HepG2 (cell line): Measurements from ENCODE around the gene MAPK11. TPM values are rescaled to one million over a fixed set of nuclear protein-coding genes. Genes with fewer than 3 reads are reported as not detected.

Experiments used
- AHDC1 ChIP-seq: sonication (generic); formaldehyde crosslinking; IDR thresholded peaks from 2 replicates; pipeline ENCODE4 v1.5.1; 2020; ENCODE audit warnings: mild to moderate bottlenecking, missing genetic modification reagents, borderline replicate concordance
- CEBPG ChIP-seq: IDR thresholded peaks from 2 replicates; pipeline ENCODE4 v1.6.1; 2016
- GATAD1 ChIP-seq: IDR thresholded peaks from 2 replicates; pipeline ENCODE4 v1.6.1; 2016; ENCODE audit warnings: missing genetic modification reagents, missing compliant biosample characterization
- JDP2 ChIP-seq: sonication (generic); formaldehyde crosslinking; IDR thresholded peaks from 2 replicates; pipeline ENCODE4 v1.8.1; 2022; ENCODE audit warnings: missing genetic modification reagents, borderline replicate concordance
- KLF16 ChIP-seq, 2 experiments: sonication (generic) in 1 of 2; formaldehyde crosslinking in 1 of 2; IDR thresholded peaks; 2 replicates each; pipeline versions ENCODE4 v1.6.1 to v1.8.0; 2016 to 2023; ENCODE audit warnings: missing genetic modification reagents in 2 of 2, missing compliant biosample characterization in 1 of 2
- LRRFIP1 ChIP-seq: sonication (generic); formaldehyde crosslinking; conservative IDR thresholded peaks from 2 replicates; pipeline ENCODE4 v1.4.0; 2020; ENCODE audit warnings: missing genetic modification reagents
- MTA1 ChIP-seq: sonication (generic); formaldehyde crosslinking; IDR thresholded peaks from 2 replicates; pipeline ENCODE4 v1.4.0; 2020; ENCODE audit warnings: missing genetic modification reagents, mild to moderate bottlenecking, borderline replicate concordance
- NFIC ChIP-seq: IDR thresholded peaks from 2 replicates; pipeline ENCODE4 v1.6.1; 2012; ENCODE audit warnings: mild to moderate bottlenecking, low read length, inconsistent platforms
- ONECUT2 ChIP-seq: sonication (generic); formaldehyde crosslinking; IDR thresholded peaks from 2 replicates; pipeline ENCODE4 v1.4.0; 2020; ENCODE audit warnings: missing genetic modification reagents
- RFXANK ChIP-seq: IDR thresholded peaks from 2 replicates; pipeline ENCODE4 v1.6.1; 2016
- SKIL ChIP-seq: sonication (generic); formaldehyde crosslinking; IDR thresholded peaks from 2 replicates; pipeline ENCODE4 v1.8.0; 2022; ENCODE audit warnings: missing genetic modification reagents, mild to moderate bottlenecking, moderate library complexity, borderline replicate concordance
- TFDP2 ChIP-seq: sonication (generic); formaldehyde crosslinking; IDR thresholded peaks from 2 replicates; pipeline ENCODE4 v1.4.0; 2020; ENCODE audit warnings: missing genetic modification reagents
- THRA ChIP-seq: sonication (generic); formaldehyde crosslinking; IDR thresholded peaks from 2 replicates; pipeline ENCODE4 v1.4.0; 2020; ENCODE audit warnings: missing genetic modification reagents, borderline replicate concordance
- ZBTB3 ChIP-seq: sonication (generic); formaldehyde crosslinking; IDR thresholded peaks from 2 replicates; pipeline ENCODE4 v1.4.0; 2020; ENCODE audit warnings: low read depth, mild to moderate bottlenecking, moderate library complexity, missing genetic modification reagents, borderline replicate concordance
- ZNF549 ChIP-seq: sonication (generic); formaldehyde crosslinking; IDR thresholded peaks from 2 replicates; pipeline ENCODE4 v1.5.0; 2020; ENCODE audit warnings: missing genetic modification reagents
- polyA plus RNA-seq, 8 experiments: library from polyadenylated mRNA; depleted of rRNA in 3 of 8; stranded (reverse) in 7 of 8; unstranded in 1 of 8; fragments of >200 nt; fragmentation: Illumina TruSeq in 4 of 8; extraction: Trizol in 4 of 8; gene quantifications; 2 replicates each; pipeline versions ENCODE4 v1.2.1 to v1.2.3, GENCODE V29; 2011 to 2016; ENCODE audit warnings: low read depth in 4 of 8, missing spikeins in 1 of 8, mixed read lengths in 1 of 8; ENCODE audit not compliant: insufficient read depth in 1 of 8
- total RNA-seq, 5 experiments: library from RNA; depleted of rRNA; stranded (reverse); fragments of >200 nt; fragmentation: Illumina TruSeq; extraction: Trizol; gene quantifications; 2 replicates each; pipeline ENCODE4 v1.2.3, GENCODE V29; 2016; ENCODE audit warnings: low read depth in 1 of 5

The MAPK11 gene
- total and polyA plus RNA-seq, 2 of the 13 experiments (the other 11 are each of a cell fraction or from before 2014, with no cell fraction given), result 0.15 to 0.17 TPM

GRCh38 chr22:50244420-50245213 lies 25.6 kb downstream of the MAPK11 start, which contains the start of gene TUBGCP6 (continued):
- 0 out of 2 replicates have a peak, but pooled peaks have one; percentile 47 for TF ChIP-seq RFXANK (CRISPR knock-in tag)
- peak in 1 of 2 experiments; percentile 95; a peak in 2 of 4 replicates for TF ChIP-seq KLF16 (CRISPR knock-in tag; IDR thresholded peaks at IDR 0.05)
- TF ChIP-seq NFIC, result no peak
- 0 out of 2 replicates have a peak, but pooled peaks have one; percentile 62 for TF ChIP-seq ZBTB3 (CRISPR knock-in tag)
- TF ChIP-seq CEBPG (CRISPR knock-in tag), result peak; percentile 31; the same call in 1 of the 2 replicates
- TF ChIP-seq GATAD1 (CRISPR knock-in tag), result peak; percentile 99
- peak; percentile 71 for TF ChIP-seq THRA (CRISPR knock-in tag)
- no peak for TF ChIP-seq JDP2 (CRISPR knock-in tag)
- peak; percentile 97; the same call in 1 of the 2 replicates for TF ChIP-seq MTA1 (CRISPR knock-in tag)
- no peak for TF ChIP-seq LRRFIP1 (CRISPR knock-in tag)
- no peak for TF ChIP-seq AHDC1 (CRISPR knock-in tag)
- peak; percentile 70 for TF ChIP-seq TFDP2 (CRISPR knock-in tag)
- no peak for TF ChIP-seq ONECUT2 (CRISPR knock-in tag)
- TF ChIP-seq SKIL (CRISPR knock-in tag), result no peak
- TF ChIP-seq ZNF549 (CRISPR knock-in tag), result no peak
